HG02571 (cell line): ENCODE data around the gene B3GALT6.
"Not testable (repeated sequence)": the region's sequence is repeated elsewhere in the genome, so short reads cannot be mapped to it uniquely, and the experiment has no call there.

Experiments used
- ATAC-seq: cut with Tn5 transposase; IDR thresholded peaks from one replicate; pipeline ENCODE4 v1.9.1; 2021; ENCODE audit warnings: mild to moderate bottlenecking, moderate library complexity; ENCODE audit not compliant: unreplicated experiment

The B3GALT6 gene

DNA sequence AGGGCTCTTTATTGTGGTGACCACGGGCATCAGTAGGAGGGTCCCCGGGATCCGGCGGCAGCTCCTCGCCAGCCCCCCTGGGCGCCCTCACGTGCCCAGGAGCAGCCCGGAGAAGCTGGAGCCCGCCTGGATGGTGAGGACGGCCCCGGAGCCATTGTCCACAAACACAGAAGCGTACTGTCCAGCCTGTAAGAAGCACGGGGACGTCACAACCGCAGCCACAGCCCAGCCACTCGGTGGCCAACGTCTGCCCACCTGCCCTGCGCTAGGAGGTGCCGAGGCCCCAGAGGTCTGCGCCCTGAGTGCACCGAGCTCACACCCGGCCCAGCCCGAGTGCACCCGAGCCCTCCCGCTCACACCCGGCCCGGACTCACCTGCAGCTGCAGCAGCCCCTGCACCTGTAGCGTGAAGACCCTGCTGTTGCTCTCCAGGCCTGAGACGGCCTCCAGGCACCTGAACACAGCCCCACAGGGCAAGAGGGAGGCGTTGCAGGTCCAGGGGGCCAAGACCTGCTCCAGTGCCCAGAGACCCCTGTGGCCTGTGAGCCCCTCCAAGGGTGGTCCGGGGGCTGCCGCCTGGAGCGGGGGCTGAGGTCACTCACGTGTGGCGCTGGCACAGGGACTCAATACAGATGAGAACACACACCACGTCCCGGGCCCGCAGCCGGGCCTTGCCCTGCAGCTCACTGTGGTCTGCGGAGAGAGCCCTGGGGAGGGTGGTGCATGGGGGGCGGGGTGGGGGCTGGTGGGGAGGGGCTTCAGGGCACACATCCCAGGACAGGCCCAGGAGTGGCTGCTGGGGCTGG, 10.6 kb downstream of the B3GALT6 start:
- ATAC-seq, result no peak

DNA sequence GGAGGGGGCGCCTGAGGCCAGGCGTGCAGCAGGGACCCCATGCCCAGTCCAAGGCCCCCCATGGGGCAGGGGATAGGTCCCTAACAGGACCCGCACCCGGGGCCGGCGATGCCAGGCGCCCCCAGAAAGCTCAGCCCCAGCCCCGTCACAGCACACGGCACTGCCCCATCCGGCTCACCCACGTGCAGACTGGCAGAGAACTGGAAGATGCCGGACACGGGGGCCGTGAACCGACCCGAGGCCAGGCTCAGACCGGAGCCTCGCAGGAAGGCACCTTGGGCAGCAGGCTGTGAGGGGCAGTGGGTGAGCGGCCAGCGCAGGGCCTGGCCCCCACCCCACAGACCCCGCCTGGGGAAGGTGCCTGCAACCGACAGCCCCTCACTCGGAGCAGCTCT, 11.2 kb downstream of the B3GALT6 start:
- no peak for ATAC-seq

DNA sequence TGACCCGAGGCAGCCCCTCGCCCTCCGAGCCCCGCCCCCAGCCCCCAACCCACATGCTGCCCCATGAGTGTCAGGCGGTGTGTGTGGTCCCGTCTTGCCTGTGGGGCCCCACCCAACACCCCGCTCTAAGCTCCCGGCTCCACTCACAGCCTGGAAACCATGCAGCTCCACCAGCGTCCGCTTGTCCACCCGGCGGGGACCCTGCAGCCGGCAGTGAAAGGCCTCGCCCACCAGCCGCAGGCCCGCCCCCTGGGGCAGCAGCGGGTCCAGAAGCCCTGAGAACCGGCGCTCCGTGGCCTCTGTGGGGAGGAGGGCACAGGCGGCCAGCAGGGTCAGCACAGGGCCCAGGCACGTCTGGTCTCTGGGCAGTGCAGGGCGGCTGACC, 11.8 kb downstream of the B3GALT6 start:
- no peak for ATAC-seq

DNA sequence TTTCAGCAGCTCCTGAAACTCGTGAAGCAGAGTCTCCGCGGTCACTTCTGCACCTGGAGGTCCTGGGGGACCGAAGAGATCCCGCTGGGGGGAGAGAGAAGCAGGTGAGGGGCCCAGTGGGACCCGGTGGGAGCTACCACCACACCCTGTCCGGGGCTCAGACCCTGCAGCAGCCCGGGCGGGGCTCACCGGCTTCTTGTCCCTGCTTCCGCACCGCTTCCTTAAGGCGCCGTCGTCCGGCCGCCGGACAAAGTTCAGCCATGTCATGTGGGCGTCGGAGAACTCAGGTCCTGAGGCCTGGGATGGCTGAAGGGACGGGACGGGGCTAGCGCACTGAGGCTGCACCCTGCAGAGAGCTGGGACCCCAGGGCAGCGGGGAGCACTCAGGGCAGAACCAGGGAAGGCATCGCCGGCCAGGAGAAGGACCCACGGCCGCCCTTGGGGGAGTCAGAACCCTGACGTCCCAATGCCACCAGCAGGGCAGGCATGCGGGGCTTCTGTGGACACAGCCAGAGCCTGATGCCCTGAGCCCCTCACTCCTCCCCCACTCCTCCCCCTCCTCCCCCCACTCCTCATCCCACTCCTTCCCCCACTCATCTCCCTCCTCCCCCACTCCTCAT, 12.3 kb downstream of the B3GALT6 start:
- no peak for ATAC-seq

DNA sequence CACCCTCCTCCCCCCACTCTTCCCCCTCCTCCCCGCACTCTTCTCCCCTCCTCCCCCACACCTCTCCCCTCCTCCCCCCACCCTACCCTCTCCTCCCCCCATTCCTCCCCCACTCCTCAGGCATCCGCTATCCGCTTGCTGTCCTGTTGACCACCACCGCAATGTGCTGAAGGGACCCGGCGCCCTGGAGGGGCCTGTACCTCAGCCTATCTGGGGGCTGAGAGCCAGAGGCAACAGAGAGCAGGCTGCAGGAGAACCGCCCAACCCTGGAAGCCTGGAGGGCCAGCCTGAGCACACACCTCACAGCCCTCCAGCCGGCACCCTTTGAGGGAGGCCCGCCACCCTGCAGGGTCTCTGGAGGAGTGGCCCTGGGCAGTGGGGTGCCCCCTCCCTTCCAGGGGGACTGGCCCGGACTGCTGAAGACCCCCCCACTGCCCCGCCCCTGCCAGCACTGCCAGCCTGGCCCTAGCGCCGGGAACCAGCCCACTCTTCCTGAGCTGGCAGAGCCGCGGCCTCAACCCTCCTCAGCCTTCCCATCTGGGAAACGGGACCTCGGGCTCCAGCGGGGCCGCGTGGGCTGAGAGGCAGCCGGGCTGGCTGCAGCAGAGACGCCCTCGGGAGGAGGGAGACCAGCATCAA, 13.3 kb downstream of the B3GALT6 start:
- no peak for ATAC-seq

DNA sequence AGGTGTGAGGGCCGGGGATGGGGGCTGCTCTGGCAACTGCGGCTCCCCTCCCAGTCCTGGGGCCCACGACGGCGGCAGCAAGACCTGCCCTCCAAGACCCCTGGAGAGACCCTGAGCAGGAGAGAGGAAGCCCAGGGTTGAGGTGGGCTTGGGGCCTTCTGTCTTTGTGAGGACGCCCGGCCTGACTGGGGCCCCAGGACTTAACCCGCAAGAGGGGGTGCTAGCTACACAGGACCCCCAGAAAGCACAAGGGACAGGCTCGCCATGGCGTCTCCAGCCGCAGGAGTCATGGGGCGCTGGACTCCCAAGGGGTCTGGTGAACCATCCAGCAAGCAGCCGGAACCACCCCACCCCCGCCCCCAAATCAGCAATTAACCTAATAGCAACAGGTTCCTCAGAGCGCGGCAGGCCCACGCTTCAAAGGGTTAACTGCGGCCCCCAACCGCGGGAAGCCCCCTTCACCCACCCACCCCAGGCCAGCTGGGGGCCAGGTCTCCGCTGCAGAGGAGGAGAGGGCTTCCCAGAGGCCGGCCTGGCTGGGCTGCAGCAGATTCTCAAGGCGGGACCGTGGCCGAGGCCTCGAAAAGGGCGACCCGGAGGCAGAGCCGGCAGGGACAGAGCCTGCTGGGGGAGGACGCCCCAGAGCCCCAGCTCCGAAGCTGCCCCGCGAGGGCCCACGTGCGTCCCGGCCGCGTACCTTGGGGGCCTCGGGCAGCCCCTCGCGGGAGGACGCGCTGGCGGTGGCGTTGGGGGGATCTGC, 14.0 kb downstream of the B3GALT6 start:
- no peak for ATAC-seq

DNA sequence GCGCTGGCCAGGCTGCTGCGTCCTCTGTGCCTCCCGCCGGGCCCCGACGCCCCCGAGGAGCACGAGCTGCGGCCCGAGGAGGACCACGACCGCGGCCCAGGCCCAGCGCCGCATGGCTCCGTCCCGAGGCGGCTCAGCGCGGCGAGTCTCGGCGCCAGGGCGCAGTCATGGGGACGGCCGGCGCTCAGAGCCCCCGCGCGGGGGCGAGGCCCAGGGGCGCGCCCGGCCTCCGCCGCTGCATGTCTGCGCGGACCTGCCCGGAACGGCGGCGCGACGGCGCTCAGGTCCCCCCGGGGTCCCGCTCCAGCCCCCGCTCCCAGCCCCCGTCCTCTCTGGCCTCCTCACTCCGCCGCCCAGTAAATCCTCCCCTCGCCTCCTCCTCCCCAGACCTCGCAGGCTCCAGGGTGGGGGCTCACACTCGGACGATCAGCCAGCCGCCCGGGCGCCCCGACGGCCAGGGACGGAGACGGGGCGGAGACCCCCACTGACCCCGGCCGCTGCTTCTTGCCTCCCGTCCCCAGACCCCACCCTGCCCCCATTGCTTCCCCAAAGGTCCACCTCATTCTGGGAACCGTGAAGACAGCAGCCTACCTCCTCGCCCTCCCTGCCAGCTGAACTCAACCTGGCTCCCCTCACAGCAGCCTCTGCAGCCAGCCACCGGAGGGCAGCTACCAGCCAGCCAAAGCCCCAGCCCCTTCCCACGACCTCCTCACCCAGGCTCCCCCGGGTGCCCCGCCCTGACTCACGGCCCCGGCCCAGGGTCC, 14.7 kb downstream of the B3GALT6 start, which contains the start of gene C1QTNF12:
Gene C1QTNF12, minus strand, starts transcription at position 146 of the 764 bp plus-strand sequence. Its CDS starts 32 bp downstream, at position 114.
- no peak for ATAC-seq

DNA sequence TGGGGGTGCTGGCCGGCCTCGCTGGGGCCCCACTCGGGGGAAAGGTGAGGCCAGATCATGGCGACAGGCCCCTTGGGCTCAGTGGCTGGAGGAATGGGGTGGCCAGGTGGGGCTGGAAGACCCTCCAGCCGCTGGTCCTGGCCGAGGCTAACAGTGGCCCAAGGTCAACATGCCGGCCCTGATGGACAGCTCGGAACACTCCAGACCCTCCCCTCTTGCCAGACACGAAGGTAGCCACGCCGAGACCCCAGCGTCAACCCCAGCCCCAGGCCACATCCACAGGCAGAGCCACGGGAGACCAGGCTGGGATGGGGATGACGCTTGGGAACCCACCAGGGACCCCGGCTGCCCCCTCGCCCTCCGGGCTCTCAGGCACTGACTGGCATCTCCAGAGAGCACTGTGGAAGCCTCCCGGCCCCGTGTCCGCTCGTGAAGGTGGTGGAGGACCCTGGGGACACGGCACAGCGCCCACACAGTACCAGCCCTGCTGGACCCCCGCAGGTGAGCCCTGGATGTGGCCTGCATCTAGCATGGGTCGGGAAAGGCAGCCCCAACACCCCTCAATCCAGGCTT, 15.4 kb downstream of the B3GALT6 start:
- no peak for ATAC-seq

DNA sequence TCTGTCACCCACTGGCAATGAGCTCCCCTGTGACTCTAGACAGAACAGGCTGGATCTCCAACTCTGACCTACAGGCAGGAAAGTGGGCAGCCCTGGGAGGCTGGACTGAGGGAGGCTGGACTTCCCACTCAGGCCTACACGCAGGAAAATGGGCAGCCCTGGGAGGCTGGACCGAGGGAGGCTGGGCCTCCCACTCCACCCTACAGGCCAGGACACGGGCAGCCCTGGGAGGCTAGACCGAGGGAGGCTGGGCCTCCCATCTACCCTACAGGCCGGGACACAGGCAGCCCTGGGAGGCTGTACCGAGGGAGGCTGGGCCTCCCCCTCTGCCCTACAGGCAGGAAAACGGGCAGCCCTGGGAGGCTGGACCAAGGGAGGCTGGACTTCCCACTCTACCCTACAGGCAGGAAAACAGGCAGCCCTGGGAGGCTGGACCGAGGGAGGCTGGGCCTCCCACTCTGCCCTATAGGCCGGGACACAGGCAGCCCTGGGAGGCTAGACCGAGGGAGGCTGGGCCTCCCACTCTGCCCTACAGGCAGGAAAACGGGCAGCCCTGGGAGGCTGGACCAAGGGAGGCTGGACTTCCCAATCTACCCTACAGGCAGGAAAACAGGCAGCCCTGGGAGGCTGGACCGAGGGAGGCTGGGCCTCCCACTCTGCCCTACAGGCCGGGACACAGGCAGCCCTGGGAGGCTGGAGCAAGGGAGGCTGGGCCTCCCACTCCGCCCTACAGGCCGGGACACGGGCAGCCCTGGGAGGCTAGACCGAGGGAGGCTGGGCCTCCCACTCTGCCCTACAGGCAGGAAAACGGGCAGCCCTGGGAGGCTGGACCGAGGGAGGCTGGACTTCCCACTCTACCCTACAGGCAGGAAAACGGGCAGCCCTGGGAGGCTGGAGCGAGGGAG, 16.2 kb downstream of the B3GALT6 start:
- ATAC-seq, result not testable (repeated sequence)

DNA sequence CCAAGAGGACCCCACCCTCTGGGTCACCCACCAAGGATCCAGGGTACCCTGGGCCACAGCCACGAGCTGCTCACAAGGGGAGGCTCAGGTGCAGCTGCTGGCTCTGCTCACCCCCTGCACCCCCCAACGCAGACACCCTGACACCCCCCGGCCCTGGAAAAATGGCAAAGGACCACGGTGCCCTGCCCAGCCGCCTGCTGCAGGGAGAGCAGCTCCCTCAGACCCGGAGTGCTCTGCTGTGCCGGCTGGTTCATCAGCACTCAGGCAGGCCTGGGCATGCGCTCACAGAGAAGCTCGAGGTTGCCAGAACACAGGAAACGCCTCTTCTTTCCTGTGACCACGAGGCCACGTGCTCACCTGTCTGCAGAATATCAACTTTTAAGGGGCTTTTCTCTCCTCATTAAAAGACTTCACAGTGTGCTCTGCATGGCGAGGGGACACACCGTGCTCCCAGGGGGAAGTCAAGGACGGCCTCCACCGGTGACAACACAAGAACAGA, 18.8 kb downstream of the B3GALT6 start:
- no peak for ATAC-seq

DNA sequence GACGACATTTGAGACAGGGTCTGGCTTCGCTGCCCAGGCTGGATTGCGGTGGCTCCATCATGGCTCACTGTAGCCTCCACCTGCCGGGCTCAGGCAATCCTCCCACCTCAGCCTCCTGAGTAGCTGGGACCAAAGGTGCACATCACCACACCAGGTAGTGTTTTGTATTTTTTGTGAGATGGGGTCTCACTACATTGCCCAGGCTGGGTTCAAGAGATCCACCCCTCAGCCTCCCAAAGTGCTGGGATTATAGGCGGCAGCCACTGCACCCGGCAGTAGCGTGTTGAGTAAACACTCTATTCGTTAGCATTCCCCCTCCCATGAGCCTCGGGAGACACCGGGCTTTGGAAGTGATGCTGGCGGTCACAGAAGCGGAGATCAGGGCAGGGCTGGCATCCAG, 21.3 kb downstream of the B3GALT6 start:
- ATAC-seq, result no peak

DNA sequence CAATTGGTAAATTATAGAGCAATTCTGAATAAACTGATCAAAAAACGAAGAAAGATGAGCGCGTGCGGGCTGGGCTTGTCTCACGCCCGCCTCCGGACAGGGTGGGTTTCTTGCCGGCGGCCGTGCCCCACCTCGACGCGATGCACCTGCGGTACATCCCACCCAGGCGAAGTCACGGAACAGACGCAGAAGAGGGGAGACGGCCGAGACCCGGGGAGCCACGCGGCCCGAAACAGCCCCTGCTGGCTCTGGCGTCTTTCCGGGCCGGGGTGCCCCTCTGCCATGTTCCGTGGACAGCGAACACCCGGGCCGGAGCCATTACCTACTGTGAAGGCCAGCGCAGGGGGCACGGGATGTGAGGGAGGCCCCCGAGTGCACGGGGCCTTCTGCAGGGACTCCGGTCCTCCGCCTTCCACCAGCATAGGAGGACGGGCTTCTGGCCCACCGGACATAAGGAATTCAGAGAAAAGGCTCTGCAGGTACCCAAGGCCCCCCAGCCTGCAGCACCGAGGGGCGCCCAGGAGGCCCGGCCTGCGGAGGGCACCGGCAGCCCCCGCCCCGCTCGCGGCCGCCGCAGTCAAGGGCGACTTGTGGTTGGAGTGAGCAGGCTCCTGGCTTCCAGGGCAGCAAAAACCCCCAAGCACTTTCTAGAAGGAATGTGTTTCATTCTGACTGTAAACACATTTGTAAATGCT, 22.1 kb downstream of the B3GALT6 start:
- ATAC-seq, result no peak

DNA sequence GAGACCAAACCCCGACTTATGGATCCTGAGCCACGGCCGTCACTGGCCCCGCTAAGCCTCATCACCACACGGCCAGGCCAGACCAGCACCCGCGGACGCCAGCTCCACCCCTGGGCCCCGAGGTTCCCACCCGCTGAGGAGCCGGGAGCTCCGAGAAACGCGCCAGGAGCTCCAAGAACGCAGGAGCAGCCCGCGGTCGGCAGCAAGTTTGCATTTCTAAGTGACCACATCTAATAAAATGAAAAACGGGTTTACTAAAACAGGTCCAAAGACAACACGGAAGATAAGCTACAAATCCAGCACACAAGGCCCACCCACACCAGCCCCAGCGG, 22.6 kb downstream of the B3GALT6 start:
- ATAC-seq, result no peak

DNA sequence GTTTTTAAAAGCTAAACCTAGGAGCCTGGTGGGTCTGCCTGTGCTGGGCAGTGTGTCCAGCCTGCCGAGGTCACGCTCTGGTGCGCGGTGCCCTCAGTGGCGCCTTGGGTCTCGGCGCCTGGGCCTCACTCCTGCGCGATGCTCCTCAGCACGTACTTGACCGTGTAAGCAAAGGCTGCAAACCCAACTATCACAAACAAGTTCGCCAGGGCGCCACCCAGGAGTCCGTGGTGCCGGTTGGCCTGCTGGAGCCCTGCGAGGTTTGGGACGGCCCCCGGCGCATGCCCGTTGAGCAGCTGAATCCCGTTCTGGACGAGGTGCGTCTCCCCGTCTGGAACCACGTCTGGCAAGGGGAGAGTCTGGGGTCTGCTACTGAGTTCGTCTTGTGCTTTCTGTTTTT, 23.0 kb downstream of the B3GALT6 start:
- ATAC-seq, result no peak

DNA sequence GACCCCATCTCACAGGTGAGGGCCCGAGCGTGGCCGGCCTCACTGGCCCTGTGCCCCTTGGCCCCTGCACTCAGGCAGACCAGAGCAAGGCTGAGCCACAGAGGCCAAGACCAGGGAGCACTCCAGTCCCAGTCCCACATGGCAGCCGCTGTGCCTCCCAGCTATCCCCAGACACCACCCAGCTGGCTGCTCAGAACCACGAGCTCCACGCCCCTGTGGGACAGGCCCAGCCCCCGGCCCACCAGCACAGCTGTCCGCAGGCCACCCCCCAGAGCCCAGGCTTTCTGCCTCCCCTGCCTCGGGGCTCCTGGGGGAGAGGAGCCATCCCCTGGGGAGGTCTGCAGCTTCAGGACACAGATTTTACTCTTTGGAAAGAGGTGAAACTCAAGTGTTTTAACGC, 23.6 kb downstream of the B3GALT6 start:
- ATAC-seq, result no peak

DNA sequence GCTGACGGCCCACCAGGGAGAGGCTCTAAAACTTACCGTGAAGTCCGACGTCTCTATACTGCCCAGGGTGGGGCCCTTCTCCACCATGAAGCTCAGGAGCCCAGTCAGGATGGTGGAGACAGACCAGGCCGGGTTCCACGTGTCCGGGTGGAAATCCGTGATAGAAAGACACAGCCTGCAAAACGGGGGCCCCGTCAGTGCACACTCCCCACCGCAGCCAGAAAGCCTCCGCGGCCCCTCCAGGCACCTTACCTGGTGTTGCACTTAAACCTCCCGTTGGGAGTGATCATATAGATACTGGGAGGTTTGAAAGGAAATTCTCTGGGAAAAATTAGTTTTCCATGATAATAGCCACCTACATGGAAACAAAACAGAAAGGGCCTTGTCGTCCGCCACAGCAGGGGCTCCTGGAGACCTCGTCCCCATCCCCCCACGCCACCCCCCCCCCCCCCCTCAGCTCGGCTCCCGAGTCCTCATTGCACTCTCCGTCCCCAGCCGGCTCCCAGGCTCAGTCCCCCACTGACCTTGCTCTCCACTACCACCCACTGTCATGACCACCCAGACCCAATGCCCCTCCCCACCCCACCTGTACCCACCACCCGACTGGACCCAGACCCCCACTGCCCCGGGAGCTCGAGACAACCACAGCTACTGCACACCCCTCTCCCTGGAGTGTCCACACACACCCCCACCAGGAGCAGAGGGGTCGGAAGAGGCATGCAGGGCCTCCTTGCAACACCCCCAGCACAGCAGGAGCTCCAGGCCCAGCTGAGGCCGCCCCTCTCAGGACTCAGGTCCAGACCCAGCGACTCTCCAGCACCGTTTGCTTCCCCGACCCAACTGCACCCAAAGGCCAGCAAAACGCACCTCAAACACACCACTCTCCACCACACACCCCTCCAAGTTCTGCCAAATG, 25.2 kb downstream of the B3GALT6 start:
- no peak for ATAC-seq

DNA sequence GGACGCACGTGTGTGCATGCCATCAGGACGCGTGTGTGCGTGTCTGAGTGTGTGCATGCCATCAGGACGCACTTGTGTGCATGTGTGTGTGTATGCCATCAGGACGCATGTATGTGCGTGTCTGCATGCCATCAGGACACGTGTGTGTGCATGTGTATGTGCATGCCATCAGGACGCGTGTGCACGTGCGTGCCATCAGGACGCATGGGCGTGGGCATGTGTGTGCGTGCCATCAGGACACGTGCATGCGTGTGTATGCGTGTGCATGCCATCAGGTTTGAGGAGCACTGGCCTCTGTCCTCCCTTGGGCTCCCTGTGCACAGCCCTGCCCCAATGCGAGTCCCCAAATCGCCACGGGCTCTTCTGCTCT, 27.1 kb downstream of the B3GALT6 start:
- ATAC-seq, result no peak

DNA sequence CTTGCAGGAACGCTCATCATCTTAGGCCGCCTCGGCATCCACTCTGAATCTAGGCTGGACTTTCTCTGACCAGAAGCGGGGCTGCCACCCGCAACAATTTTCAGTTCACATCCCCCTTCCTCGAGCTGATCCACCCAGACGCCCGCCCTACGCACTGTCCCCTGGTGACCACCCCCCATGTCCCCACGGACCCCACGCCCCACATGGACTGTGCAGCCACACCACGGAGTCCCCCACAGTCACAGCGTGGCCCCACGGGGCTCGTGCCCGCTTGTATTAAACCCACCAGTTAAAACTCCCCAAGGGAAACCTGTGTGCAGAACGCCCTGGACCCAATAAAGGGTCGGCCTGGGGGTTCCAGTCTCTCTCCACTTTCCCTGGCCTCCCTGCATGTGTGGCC, 27.5 kb downstream of the B3GALT6 start:
- ATAC-seq, result no peak
